Measurements from ENCODE around the gene MED25.
"Not testable (repeated sequence)": the region's sequence is repeated elsewhere in the genome, so short reads cannot be mapped to it uniquely, and the experiment has no call there.

Gene MED25

GRCh38 chr19:49818649-49819370 lies 721 bp downstream of the MED25 start:
- ATAC-seq = peak; percentile 2; the same call in 2 of the 3 replicates
- TF ChIP-seq POU6F1 (CRISPR knock-in tag; IDR thresholded peaks at IDR 0.05; ENCODE audit: borderline replicate concordance, low read depth) = no peak
- no peak for TF ChIP-seq PPARA (CRISPR knock-in tag; IDR thresholded peaks at IDR 0.05; ENCODE audit: borderline replicate concordance)
- TF ChIP-seq ARNTL (CRISPR knock-in tag; IDR thresholded peaks at IDR 0.05; ENCODE audit: borderline replicate concordance, low read depth) = no peak
- no peak for TF ChIP-seq CSRNP3 (CRISPR knock-in tag; IDR thresholded peaks at IDR 0.05)

- ATAC-seq = not testable (repeated sequence)
Measured at GRCh38 chr19:49819452-49820115, 1.5 kb downstream of the MED25 start.

- no peak for TF ChIP-seq ARNTL (CRISPR knock-in tag; IDR thresholded peaks at IDR 0.05; ENCODE audit: borderline replicate concordance, low read depth)
- TF ChIP-seq BACH2 (CRISPR knock-in tag; IDR thresholded peaks at IDR 0.05; ENCODE audit: borderline replicate concordance) = no peak
- no peak for TF ChIP-seq CSRNP3 (CRISPR knock-in tag; IDR thresholded peaks at IDR 0.05)
- no peak for TF ChIP-seq RARB (CRISPR knock-in tag; IDR thresholded peaks at IDR 0.05)
- TF ChIP-seq ZNF8 (CRISPR knock-in tag; IDR thresholded peaks at IDR 0.05) = no peak
- TF ChIP-seq ZFP3 (CRISPR knock-in tag; IDR thresholded peaks at IDR 0.05) = no peak
- no peak for TF ChIP-seq ESRRG (CRISPR knock-in tag; IDR thresholded peaks at IDR 0.05)
- TF ChIP-seq PPARA (CRISPR knock-in tag; IDR thresholded peaks at IDR 0.05; ENCODE audit: borderline replicate concordance) = no peak
- TF ChIP-seq CSDC2 (CRISPR knock-in tag; IDR thresholded peaks at IDR 0.05) = no peak
- TF ChIP-seq ZC3H10 (CRISPR knock-in tag; IDR thresholded peaks at IDR 0.05) = no peak
- TF ChIP-seq SNAI2 (CRISPR knock-in tag; IDR thresholded peaks at IDR 0.05) = no peak
- no peak for TF ChIP-seq ZNF70 (CRISPR knock-in tag; IDR thresholded peaks at IDR 0.05)
Measured at GRCh38 chr19:49820125-49820524, 2.0 kb downstream of the MED25 start.

GRCh38 chr19:49823472-49823871 lies 5.4 kb downstream of the MED25 start:
- TF ChIP-seq ZFP30 (CRISPR knock-in tag; IDR thresholded peaks at IDR 0.05) (no peak), CSRNP3 (CRISPR knock-in tag; IDR thresholded peaks at IDR 0.05) (no peak), ZNF565 (CRISPR knock-in tag; conservative IDR thresholded peaks at IDR 0.05; ENCODE audit: low read depth) (no peak)
- ATAC-seq = no peak

More at GRCh38 chr19:49820125-49820524, 2.0 kb downstream of the MED25 start:
- no peak for ATAC-seq

- ATAC-seq = no peak
- TF ChIP-seq ZFP30 (CRISPR knock-in tag; IDR thresholded peaks at IDR 0.05) (no peak), ARNTL (CRISPR knock-in tag; IDR thresholded peaks at IDR 0.05; ENCODE audit: borderline replicate concordance, low read depth) (no peak), BACH2 (CRISPR knock-in tag; IDR thresholded peaks at IDR 0.05; ENCODE audit: borderline replicate concordance) (no peak), OSR1 (CRISPR knock-in tag; IDR thresholded peaks at IDR 0.05) (no peak), ZFP3 (CRISPR knock-in tag; IDR thresholded peaks at IDR 0.05) (no peak), GLIS3 (CRISPR knock-in tag; IDR thresholded peaks at IDR 0.05) (no peak), CSRNP3 (CRISPR knock-in tag; IDR thresholded peaks at IDR 0.05) (no peak), ZNF8 (CRISPR knock-in tag; IDR thresholded peaks at IDR 0.05) (no peak), TOX (CRISPR knock-in tag; IDR thresholded peaks at IDR 0.05; ENCODE audit: borderline replicate concordance) (no peak), ZC3H10 (CRISPR knock-in tag; IDR thresholded peaks at IDR 0.05) (no peak), SNAI2 (CRISPR knock-in tag; IDR thresholded peaks at IDR 0.05) (no peak), RARB (CRISPR knock-in tag; IDR thresholded peaks at IDR 0.05) (no peak), ESRRG (CRISPR knock-in tag; IDR thresholded peaks at IDR 0.05) (no peak)
Measured at GRCh38 chr19:49824662-49825061, 6.6 kb downstream of the MED25 start.
